ENCODE results near the gene ZNF763.
"Not testable (repeated sequence)": the region's sequence is repeated elsewhere in the genome, so short reads cannot be mapped to it uniquely, and the experiment has no call there.

ZNF763 gene

DNA sequence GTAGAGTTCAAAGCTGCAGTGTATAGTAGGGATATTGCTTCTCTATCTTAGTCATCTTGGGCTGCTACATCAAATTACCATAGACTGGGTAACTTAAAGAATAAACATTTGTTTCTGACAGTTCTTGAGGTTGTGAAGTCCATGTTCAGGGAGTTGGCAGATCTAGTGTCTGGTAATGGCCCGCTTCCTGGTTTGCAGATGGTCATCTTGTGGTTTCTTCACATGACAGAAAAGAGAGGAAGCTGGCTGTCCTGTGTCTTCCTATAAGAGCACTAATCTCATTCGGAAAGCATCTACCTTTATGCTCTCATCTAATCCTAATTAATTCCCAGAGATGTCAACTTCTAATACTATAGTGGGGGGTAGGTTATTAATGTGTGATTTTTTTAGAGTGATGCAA lies 6.2 kb downstream of the ZNF763 start:
- DNase-seq (ENCODE audit: low read depth in 2 of 2) = no peak

DNA sequence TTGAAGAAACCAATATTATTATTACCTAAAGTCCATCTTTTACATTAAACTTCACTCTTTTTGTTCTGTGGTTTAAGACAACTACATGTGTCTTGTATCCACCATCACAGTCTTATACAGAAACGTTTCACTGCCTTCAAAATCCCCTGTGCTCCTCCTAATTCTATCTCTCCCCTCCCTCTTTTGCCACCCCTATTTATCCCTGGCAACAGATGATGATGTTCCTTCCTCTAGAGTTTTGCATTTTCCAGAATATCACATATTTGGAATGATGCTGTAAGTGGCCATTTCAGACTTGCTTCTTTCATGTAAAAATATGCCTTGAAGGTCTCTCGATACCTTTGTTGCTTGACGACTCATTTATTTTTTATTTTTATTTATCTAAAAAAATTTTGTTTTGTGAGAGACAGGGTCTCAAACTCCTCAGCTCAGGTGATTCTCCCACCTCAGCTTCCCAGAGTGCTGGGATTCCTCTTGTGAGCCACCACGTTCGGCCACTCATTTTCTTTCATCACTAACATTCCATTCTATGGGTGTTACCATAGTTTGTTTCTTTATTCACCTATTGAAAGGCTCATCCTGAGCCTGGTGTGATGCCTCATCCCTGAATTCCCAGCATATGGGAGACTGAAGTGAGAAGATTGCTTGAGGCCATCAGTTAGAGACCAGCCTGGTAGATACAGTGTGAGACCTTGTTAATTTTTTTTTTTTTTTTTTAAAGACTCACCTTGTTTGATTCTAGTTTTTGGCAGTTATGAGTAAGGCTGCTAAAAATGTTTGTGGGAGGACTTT lies 8.4 kb downstream of the ZNF763 start:
- DNase-seq (ENCODE audit: low read depth in 2 of 2) = no peak

DNA sequence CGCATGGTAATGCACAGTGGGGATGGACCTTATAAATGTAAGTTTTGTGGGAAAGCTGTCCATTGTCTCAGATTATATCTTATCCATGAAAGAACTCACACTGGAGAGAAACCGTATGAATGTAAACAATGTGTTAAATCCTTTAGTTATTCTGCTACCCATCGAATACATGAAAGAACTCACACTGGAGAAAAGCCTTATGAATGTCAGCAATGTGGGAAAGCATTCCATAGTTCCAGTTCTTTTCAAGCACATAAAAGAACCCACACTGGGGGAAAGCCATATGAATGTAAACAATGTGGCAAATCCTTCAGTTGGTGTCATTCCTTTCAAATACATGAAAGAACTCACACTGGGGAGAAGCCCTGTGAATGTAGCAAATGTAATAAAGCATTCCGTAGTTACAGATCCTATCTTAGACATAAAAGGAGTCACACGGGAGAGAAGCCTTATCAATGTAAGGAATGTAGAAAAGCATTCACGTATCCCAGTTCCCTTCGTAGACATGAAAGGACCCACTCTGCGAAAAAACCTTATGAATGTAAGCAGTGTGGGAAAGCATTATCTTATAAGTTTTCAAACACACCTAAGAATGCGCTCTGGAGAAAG lies 13.8 kb downstream of the ZNF763 start:
- no peak for DNase-seq (ENCODE audit: low read depth in 2 of 2)

DNA sequence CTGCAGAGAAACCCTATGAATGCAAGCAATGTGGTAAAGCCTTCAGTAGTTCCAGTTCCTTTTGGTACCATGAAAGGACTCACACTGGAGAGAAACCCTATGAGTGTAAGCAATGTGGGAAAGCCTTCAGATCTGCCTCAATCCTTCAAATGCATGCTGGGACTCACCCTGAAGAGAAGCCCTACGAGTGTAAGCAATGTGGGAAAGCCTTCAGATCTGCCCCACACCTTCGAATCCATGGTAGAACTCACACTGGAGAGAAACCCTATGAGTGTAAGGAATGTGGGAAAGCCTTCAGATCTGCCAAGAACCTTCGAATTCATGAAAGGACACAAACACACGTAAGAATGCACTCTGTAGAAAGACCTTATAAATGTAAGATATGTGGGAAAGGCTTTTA lies 14.7 kb downstream of the ZNF763 start:
- no peak for DNase-seq (ENCODE audit: low read depth in 2 of 2)

DNA sequence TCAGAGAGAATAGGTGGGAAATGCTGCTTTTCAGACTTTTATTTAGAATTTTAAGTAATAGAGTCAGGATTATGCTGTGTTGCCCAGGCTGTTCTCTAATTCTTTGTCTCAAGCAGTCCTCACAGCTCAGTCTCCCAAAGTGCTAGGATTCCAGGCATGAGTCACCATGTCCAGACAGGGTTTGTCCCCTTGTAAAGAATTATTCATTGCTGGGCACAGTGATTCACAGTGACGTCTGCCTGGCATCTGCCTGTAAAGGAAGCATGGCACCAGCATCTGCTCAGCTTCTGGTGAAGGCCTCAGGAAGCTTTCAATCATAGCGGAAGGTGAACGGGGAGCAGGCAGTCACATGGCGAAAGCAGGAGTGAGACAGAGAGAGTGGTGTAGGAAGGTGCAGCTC lies 17.7 kb downstream of the ZNF763 start:
- no peak for DNase-seq (ENCODE audit: low read depth in 2 of 2)

DNA sequence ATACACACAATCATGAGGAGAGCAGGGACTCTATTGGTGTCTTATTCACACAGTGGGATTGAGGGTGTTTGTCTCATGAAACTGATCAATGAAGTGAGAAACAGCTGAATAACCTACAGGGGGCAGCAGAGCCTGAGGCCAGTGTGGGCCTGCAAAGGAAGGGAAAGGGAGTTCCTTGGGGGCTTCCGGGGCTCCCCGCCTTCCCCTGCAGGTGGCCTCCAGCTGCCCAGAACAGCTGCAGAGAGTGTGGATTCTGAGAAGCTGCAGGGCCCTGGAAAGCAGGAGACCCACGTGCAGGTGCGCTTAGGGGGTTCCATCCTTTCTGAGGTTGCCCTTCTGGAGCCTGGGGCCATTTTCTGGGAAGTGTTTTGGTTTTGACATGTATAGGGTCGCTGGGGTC lies 20.1 kb downstream of the ZNF763 start:
- DNase-seq (ENCODE audit: low read depth in 2 of 2) = no peak

DNA sequence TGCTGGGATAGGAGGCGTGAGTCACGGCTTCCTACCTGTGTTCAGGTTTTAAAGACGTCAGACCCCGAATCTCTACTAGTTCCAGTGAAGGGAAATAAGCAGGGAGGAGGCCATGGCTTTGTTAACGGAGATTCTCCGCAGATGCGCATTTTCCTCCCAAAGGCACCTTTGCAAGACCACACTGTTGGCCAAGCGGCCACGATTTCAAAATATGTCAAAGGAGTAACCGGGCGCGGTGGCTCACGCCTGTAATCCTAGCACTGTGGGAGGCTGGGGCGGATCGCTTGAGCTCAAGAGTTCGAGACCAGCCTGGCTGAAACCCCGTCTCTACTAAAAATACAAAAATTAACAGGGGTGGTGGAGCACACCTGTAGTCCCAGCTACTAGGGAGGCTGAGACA lies 21.9 kb downstream of the ZNF763 start:
- DNase-seq (ENCODE audit: low read depth in 2 of 2) = no peak

DNA sequence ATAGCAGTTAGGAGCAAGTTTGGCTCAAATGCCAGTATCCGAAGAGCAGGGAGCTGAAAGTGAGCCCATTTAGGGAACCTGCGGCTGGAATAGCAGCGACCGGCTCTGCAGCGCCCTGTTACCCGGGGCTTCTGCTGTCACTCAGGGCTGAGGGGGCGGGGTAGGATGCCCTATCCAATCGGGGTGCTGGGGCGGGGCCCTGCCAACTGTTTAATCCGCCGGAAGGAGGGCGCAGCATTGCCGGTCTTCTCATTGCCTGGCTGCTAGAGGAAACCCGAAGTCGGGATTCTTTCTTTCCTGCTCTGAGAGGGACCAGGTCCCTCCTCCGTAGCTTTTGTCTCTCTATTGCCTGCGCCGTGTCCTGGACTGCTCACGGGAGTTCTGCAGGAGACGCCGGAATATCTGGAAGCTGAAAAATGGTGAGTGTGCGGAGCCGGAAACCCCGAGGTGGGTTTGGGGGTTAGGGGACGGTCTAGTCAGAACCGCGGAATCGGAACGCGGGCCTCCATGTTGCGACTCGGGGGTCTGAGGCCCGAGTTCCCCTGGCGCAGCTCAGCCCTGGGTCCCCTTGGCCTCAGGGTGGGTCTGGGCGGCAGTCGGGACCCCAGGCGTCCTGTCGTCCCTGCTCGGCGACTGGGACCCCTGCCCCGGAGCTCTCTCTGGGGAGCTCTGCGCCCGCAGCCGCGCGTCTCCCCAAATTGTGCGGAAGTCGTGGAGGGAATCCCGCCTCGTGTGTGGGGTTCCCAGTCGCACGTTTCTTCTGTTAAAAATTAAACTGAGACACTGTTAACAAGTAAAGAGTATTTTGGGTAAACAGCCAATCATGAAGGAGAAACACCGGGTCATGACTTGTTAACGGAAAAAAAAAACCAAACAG lies 22.8 kb downstream of the ZNF763 start:
- DNase-seq (ENCODE audit: low read depth in 2 of 2) = peak; percentile 67 to 87

DNA sequence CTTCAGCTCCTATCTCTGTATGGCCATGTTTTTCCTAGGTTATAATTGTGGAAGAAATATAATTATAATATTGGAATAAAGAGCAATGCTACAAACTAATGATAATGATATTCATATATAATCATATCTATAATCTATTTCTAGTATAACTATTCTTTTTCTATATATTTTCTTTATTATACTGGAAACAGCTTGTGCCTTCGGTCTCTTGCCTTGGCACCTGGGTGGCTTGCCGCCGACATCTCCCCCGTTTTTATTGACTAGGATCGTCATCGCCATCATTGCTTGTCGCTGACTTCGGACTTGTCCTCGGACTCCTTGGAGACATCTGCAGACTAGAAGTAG lies 24.2 kb downstream of the ZNF763 start:
- no peak for DNase-seq (ENCODE audit: low read depth in 2 of 2)

DNA sequence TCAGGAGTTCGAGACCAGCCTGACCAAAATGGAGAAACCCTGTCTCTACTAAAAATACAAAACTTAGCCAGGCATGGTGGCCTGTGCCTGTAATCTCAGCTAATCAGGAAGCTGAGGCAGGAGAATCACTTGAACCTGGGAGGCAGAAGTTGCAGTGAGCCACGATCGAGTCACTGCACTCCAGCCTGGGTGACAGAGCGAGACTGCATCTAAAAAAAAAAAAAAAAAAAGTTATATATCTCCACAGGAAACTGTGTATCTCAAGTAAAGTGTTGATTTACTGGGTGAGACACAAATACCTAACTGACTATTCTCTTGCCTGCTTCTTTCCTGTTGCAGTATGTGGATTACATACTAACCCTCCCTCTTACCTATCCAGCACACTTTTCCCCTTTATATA lies 27.1 kb downstream of the ZNF763 start:
- DNase-seq (ENCODE audit: low read depth in 2 of 2) = not testable (repeated sequence)

DNA sequence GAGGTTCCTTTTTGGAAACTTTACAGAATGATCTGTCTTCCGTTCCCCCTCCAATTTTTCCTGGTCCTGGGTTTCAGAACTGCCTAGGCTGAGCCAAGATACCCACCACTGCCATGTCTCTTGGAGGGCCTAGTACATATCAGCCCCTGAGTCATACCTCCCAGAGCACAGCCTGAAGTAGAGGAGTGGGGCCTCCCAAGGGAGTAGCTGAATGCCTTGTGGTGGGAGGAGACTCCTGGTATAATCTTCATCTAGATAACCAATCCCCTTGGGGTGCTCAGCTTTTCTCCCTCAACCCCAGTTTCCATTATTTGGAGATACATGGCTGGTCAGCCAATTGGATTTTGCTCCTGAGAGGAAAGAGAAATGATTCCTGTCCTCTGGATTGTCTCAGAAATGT lies 30.3 kb downstream of the ZNF763 start:
- DNase-seq (ENCODE audit: low read depth in 2 of 2) = no peak

DNA sequence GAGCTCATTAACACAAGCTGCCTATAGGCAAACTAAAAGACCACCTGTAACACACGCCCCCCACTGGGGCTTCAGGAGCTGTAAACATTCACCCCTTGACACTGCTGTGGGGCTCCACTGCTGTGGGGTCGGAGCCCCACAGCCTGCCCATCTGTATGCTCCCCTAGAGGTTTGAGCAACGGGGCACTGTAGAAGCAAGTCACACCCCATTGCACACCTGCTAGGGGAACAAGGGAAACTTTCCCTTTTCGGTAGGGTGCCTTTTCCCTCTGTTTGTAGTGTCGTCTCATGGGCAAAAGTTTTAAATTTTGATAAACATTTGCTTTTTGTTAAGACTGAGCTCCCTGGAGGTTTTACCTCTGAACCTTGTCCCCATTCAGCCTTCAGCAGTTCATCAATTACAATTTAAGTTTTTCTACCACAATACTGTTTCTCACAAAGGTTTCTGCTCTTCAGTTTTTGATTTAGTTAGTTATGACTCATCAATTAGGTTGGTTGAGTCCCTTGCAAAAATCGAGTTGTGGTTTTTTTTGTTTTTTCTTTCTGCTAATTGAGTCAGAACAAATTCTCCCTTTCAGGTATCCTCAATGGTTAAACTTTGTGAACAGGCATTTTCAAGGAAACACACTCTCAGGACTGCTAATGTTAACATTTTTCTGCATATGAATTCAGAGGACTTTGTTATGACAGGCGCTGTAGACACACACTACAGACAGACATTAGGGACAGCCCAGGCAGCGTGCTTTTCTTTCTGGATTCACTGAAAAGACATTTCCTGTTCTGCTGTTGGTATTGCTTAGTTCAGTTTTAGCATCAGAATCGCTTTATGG lies 35.5 kb downstream of the ZNF763 start:
- no peak for DNase-seq (ENCODE audit: low read depth in 2 of 2)

DNA sequence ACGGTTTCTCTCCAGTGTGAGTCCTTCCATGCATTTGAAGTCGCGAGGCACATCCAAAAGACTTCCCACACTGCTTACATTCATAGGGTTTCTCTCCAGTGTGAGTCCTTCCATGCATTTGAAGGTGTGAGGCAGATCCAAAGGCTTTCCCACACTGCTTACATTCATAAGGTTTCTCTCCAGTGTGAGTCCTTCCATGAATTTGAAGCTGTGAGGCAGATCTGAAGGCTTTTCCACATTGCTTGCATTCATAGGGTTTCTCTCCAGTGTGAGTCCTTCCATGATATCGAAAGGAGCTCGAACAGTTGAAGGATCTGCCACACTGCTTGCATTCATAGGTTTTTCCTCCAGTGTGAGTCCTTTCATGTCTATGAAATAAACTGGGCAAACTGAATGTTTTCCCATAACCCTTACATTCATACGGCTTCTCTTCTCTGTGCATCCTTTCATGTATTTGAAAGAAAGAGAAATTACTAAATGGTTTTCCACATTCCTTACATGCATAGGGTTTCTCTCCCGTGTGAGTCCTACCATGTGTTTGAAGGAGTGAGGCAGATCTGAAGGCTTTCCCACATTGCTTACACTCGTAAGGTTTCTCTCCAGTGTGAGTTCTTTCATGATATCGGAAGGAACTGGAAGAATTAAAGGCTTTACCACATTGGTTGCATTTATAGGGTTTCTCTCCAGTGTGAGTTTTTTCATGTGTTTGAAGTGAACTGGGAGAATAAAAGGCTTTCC lies 50.3 kb downstream of the ZNF763 start:
- no peak for DNase-seq (ENCODE audit: low read depth in 2 of 2)

DNA sequence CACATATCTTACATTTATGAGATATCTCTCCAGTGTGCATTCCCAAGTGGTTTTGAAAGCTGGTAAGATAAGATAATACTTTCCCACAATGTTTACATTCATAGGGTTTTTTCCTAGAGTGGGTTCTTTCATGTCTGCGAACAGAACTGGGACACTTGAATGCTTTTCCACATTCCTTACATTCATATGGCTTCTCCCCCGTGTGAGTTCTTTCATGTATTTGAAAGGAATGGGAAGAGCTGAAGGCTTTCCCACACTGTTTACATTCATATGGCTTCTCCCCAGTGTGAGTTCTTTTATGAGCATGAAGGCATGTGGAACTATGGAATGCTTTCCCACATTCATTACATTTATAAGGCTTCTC lies 50.9 kb downstream of the ZNF763 start:
- DNase-seq (ENCODE audit: low read depth in 2 of 2) = no peak
